IMR-90 (cell line): Measurements from ENCODE around the gene PNMA6F. TPM values are rescaled to one million over a fixed set of nuclear protein-coding genes. Genes with fewer than 3 reads are reported as not detected.

Experiments used
- ATAC-seq: fragments of 200-7000 bp; cut with Tn5 transposase; 2 replicates; pipeline ENCODE4 v1.9.1; 2020; ENCODE audit warnings: low read depth, mild to moderate bottlenecking, moderate library complexity
- BruUV-seq: library from RNA; stranded (reverse); fragments of 400-500 nt; replicated peaks from 2 replicates; lab custom pipeline; 2021; lab: Mats Ljungman, UMichigan
- CTCF ChIA-PET: fragments of 300-600 bp; formaldehyde crosslinking; extraction: SDS; loops from one replicate; lab custom pipeline; 2021; ENCODE audit warnings: antibody characterized with exemption; lab: Yijun Ruan, JAX
- POLR2A ChIA-PET: fragments of 300-600 bp; sonication (Branson Sonifier 250); formaldehyde crosslinking; loops from one replicate; lab custom pipeline; 2022; ENCODE audit warnings: antibody characterized with exemption; ENCODE audit not compliant: unreplicated experiment; lab: Charles Lee
- DNase-seq: peaks from one replicate; pipeline ENCODE4 v3.0.0; 2013
- H2AFZ ChIP-seq: replicated peaks from 2 replicates; pipeline ENCODE3; 2013; ENCODE audit warnings: low read length, mild to moderate bottlenecking; ENCODE audit not compliant: poor library complexity
- H2AK5ac ChIP-seq: 2 replicates; pipeline ENCODE4 v1.6.1; 2013; ENCODE audit warnings: low read depth, low read length, inconsistent platforms
- H2AK9ac ChIP-seq: replicated peaks from 2 replicates; pipeline ENCODE3; 2013; ENCODE audit warnings: mild to moderate bottlenecking, low read depth, low read length, moderate library complexity; ENCODE audit not compliant: poor library complexity
- H2BK120ac ChIP-seq: 2 replicates; pipeline ENCODE4 v1.6.1; 2013; ENCODE audit warnings: low read depth, low read length, inconsistent platforms
- H2BK15ac ChIP-seq: 3 replicates; pipeline ENCODE4 v1.6.1; 2013; ENCODE audit warnings: low read depth, low read length, inconsistent platforms
- H2BK20ac ChIP-seq: 2 replicates; pipeline ENCODE4 v1.6.1; 2013; ENCODE audit warnings: low read depth, mild to moderate bottlenecking, inconsistent platforms, low read length, moderate library complexity
- H2BK5ac ChIP-seq: 2 replicates; pipeline ENCODE4 v1.6.1; 2013; ENCODE audit warnings: mild to moderate bottlenecking, low read depth, low read length, inconsistent platforms; ENCODE audit not compliant: poor library complexity, severe bottlenecking
- H3K14ac ChIP-seq: replicated peaks from 2 replicates; pipeline ENCODE4 v1.6.1; 2013; ENCODE audit warnings: low read depth, low read length, inconsistent platforms
- H3K18ac ChIP-seq: 2 replicates; pipeline ENCODE4 v1.6.1; 2013; ENCODE audit warnings: low read depth, low read length, control low read depth
- H3K23ac ChIP-seq: 2 replicates; pipeline ENCODE4 v1.6.1; 2013; ENCODE audit warnings: low read depth, low read length, inconsistent platforms
- H3K27ac ChIP-seq: 2 replicates; pipeline ENCODE4 v1.5.1; 2013; ENCODE audit warnings: mild to moderate bottlenecking, control low read depth, low read length; ENCODE audit not compliant: insufficient read depth
- H3K27me3 ChIP-seq: 2 replicates; pipeline ENCODE4 v1.6.1; 2013; ENCODE audit warnings: low read length; ENCODE audit not compliant: control insufficient read depth, insufficient read depth
- H3K36me3 ChIP-seq: 2 replicates; pipeline ENCODE4 v1.6.1; 2013; ENCODE audit warnings: low read length, mixed read lengths; ENCODE audit not compliant: control insufficient read depth, insufficient read depth
- H3K4ac ChIP-seq: 2 replicates; pipeline ENCODE4 v1.6.1; 2013; ENCODE audit warnings: low read depth, low read length, inconsistent platforms
- H3K4me1 ChIP-seq: 2 replicates; pipeline ENCODE4 v1.6.1; 2013; ENCODE audit warnings: low read length, mixed read lengths; ENCODE audit not compliant: control insufficient read depth, insufficient read depth
- H3K4me2 ChIP-seq: 2 replicates; pipeline ENCODE4 v1.6.1; 2013; ENCODE audit warnings: low read depth, mild to moderate bottlenecking, control low read depth, low read length, moderate library complexity
- H3K4me3 ChIP-seq: 2 replicates; pipeline ENCODE4 v1.5.1; 2013; ENCODE audit warnings: low read depth, mild to moderate bottlenecking, control low read depth, low read length, moderate library complexity; ENCODE audit not compliant: insufficient read depth
- H3K56ac ChIP-seq: 2 replicates; pipeline ENCODE4 v1.6.1; 2013; ENCODE audit warnings: low read length, inconsistent platforms; ENCODE audit not compliant: insufficient read depth; ENCODE audit errors: extremely low read depth
- H3K79me1 ChIP-seq, 2 experiments: 2 replicates each; pipeline ENCODE4 v1.6.1; 2013; ENCODE audit warnings: low read length in 2 of 2, inconsistent platforms in 1 of 2, low read depth in 1 of 2
- H3K9ac ChIP-seq: 2 replicates; pipeline ENCODE4 v1.6.1; 2013; ENCODE audit warnings: low read depth, low read length, control low read depth
- H3K9me1 ChIP-seq: 2 replicates; pipeline ENCODE4 v1.6.1; 2013; ENCODE audit warnings: low read length, inconsistent platforms; ENCODE audit not compliant: insufficient read depth
- H3K9me3 ChIP-seq: 2 replicates; pipeline ENCODE4 v1.6.1; 2013; ENCODE audit warnings: low read length; ENCODE audit not compliant: control insufficient read depth, insufficient read depth
- H4K20me1 ChIP-seq: 2 replicates; pipeline ENCODE4 v1.6.1; 2013; ENCODE audit warnings: low read length, inconsistent platforms; ENCODE audit not compliant: insufficient read depth
- H4K5ac ChIP-seq: 2 replicates; pipeline ENCODE4 v1.6.1; 2013; ENCODE audit warnings: mild to moderate bottlenecking, low read depth, low read length, control low read depth
- H4K8ac ChIP-seq, 2 experiments: 2 replicates each; pipeline ENCODE4 v1.6.1; 2013; ENCODE audit warnings: low read depth in 2 of 2, low read length in 2 of 2, control low read depth in 1 of 2, inconsistent platforms in 1 of 2
- H4K91ac ChIP-seq: 2 replicates; pipeline ENCODE4 v1.6.1; 2013; ENCODE audit warnings: low read depth, low read length, inconsistent platforms; ENCODE audit not compliant: insufficient read depth
- CTCF ChIP-seq: conservative IDR thresholded peaks from 2 replicates; pipeline ENCODE4 v1.5.1; 2012; ENCODE audit warnings: mild to moderate bottlenecking, low read depth, low read length, improper control_type of control experiment
- MAFK ChIP-seq: IDR thresholded peaks from 2 replicates; pipeline ENCODE4 v1.6.1; 2012; ENCODE audit warnings: low read depth, low read length, improper control_type of control experiment
- MAZ ChIP-seq: IDR thresholded peaks from 2 replicates; pipeline ENCODE4 v1.6.1; 2012; ENCODE audit warnings: low read depth, mild to moderate bottlenecking, low read length, improper control_type of control experiment, moderate library complexity, borderline replicate concordance
- POLR2A ChIP-seq: IDR thresholded peaks from 2 replicates; pipeline ENCODE4 v1.6.1; 2012; ENCODE audit warnings: mild to moderate bottlenecking, low read depth, low read length
- RAD21 ChIP-seq: IDR thresholded peaks from 2 replicates; pipeline ENCODE4 v1.6.1; 2012; ENCODE audit warnings: low read length, improper control_type of control experiment
- RCOR1 ChIP-seq: IDR thresholded peaks from 2 replicates; pipeline ENCODE4 v1.6.1; 2012; ENCODE audit warnings: mild to moderate bottlenecking, low read length, improper control_type of control experiment; ENCODE audit not compliant: insufficient replicate concordance
- SMC3 ChIP-seq: fragments of 150-350 bp; IDR thresholded peaks from 2 replicates; pipeline ENCODE4 v1.6.1; 2016; ENCODE audit warnings: low read depth, mild to moderate bottlenecking, antibody characterized with exemption, low read length, moderate library complexity
- WGBS, 2 experiments: methylation state at CpG; one replicate each; pipeline versions ENCODE4 v1.1.5 to v1.1.7; 2013; ENCODE audit warnings: missing lambda C conversion rate in 2 of 2; ENCODE audit not compliant: insufficient read length in 1 of 2; ENCODE audit errors: extremely low coverage in 2 of 2; 5-methylcytosine and 5-hydroxymethylcytosine counted together
- dilution Hi-C: fragments of 300-500 bp; cut with HindIII; formaldehyde crosslinking; loops from one replicate; pipeline ENCODE4 v1.14.3; 2018; ENCODE audit warnings: low sequenced_read_pairs; ENCODE audit not compliant: unreplicated experiment
- in situ Hi-C: fragments of 300-500 bp; cut with MboI; formaldehyde crosslinking; loops from 3 replicates; pipeline ENCODE4 v1.14.3; 2019; ENCODE audit warnings: low sequenced_read_pairs, inconsistent platforms, mixed read lengths
- intact Hi-C: fragments of 100-400 bp; cut with micrococcal nuclease; formaldehyde crosslinking; loops from 2 replicates; pipeline ENCODE4 v1.10.0; 2022
- polyA plus RNA-seq, 3 experiments: library from polyadenylated mRNA; depleted of rRNA; stranded (reverse); fragments of >200 nt; gene quantifications; 2 replicates each; pipeline ENCODE4 v1.2.3, GENCODE V29; 2012; ENCODE audit warnings: low replicate concordance in 1 of 3
- total RNA-seq: library from RNA; depleted of rRNA; stranded (reverse); fragments of >200 nt; gene quantifications from 2 replicates; pipeline ENCODE4 v1.2.3, GENCODE V29; 2012

The PNMA6F gene
- total and polyA plus RNA-seq, 2 of the 4 experiments (the other 2 are of a cell fraction): not detected

GRCh38 chrX:153339662-153340061 is 18.1 kb upstream of the PNMA6F start:
- Histone ChIP-seq H4K20me1 (peaks cover 19% of the 10 kb centered on the region), H2BK5ac (no peak overlapping the region), H2BK15ac (no peak overlapping the region), H3K27me3 (no peaks in the 10 kb centered on the region), H3K9me1 (peaks cover 3% of the 10 kb centered on the region; the same call in 1 of the 2 replicates), H2BK120ac (no peak overlapping the region), H3K14ac (no peak overlapping the region), H4K91ac (no peak overlapping the region), H3K4me2 (no peak overlapping the region), H2AFZ (no peak overlapping the region), H4K5ac (no peak overlapping the region), H3K18ac (no peak overlapping the region), H3K23ac (no peak overlapping the region), H2AK5ac (no peak overlapping the region), H3K9me3 (no peaks in the 10 kb centered on the region; the same call in 1 of the 2 replicates), H3K9ac (no peak overlapping the region), H3K56ac (no peak overlapping the region), H3K79me1 (peaks cover 8 to 41% of the 10 kb centered on the region in 2 experiments), H4K8ac (no peak overlapping the region), H3K4ac (no peak overlapping the region), H2AK9ac (no peak overlapping the region), H3K4me3 (no peak overlapping the region), H3K36me3 (peaks cover 14% of the 10 kb centered on the region; the same call in 1 of the 2 replicates), H3K27ac (no peak overlapping the region), H2BK20ac (no peak overlapping the region), H3K4me1 (peaks cover 2% of the 10 kb centered on the region; the same call in 1 of the 2 replicates)
- TF ChIP-seq POLR2A (no peak), CTCF (no peak), MAZ (no peak), RCOR1 (no peak), RAD21 (no peak), MAFK (no peak), SMC3 (no peak)
- in situ Hi-C loops (no loop called here), dilution Hi-C loops (no loop called here), intact Hi-C loops (no loop called here)
- WGBS, 2 experiments: no CpG with 5 or more reads among the region's 4 CpGs
- BruUV-seq: no TSS peak
- no peak for ATAC-seq
- POLR2A ChIA-PET: no interaction called here
- CTCF ChIA-PET: no interaction called here
- no peak for DNase-seq
